Spleen (tissue), 7 donors: ENCODE data around the gene DOCK2.

ENCODE experiments used
- POLR2AphosphoS5 ChIP-seq, 3 donors: sonication (generic); formaldehyde crosslinking; IDR thresholded peaks; one replicate each; pipeline ENCODE4 v1.5.1; 2017; ENCODE audit warnings: antibody characterized with exemption in 3 of 3
- TF ChIP-seq, protein P1 (sequence below), 11 experiments: fragments of 200-600 bp in 7 of 11; fragments of 450-650 bp in 4 of 11; sonication (generic) in 4 of 11; IDR thresholded peaks in 8 of 11; conservative IDR thresholded peaks in 3 of 11; 1 replicate in 7 of 11; 2 replicates in 4 of 11; pipeline versions ENCODE4 v1.4.0 to v1.8.0; 2016 to 2021; ENCODE audit warnings: antibody characterized with exemption in 11 of 11, inconsistent platforms in 4 of 11, mild to moderate bottlenecking in 1 of 11
- donor health status: DM: no; HTN: no; CAD: no; lungs with moderate emphysema.
- donor health status: DM: no; HTN: no; CAD: no.
- donor health status: DM: no; HTN: no; CAD: no.

DNA sequence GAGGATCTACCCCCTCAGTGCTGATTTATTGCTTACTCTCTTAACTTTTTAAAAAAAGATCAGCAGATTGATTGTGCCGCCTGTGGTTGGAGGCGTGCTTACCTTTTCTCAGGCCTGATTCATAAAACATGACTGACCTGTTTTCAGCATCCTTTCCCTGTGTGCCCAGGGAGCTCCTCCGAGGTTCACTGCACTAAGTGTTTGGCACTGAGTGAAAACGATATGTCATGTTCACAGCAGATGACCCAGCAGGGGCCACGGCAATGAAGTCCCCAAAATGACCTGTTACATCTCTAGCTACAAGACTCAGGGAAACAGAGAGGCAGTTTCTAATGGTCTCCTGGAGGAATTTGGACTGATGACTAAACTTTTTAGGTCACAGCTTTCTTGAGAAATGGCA, 273.3 kb downstream of the DOCK2 start:
- TF ChIP-seq, protein P1, sequence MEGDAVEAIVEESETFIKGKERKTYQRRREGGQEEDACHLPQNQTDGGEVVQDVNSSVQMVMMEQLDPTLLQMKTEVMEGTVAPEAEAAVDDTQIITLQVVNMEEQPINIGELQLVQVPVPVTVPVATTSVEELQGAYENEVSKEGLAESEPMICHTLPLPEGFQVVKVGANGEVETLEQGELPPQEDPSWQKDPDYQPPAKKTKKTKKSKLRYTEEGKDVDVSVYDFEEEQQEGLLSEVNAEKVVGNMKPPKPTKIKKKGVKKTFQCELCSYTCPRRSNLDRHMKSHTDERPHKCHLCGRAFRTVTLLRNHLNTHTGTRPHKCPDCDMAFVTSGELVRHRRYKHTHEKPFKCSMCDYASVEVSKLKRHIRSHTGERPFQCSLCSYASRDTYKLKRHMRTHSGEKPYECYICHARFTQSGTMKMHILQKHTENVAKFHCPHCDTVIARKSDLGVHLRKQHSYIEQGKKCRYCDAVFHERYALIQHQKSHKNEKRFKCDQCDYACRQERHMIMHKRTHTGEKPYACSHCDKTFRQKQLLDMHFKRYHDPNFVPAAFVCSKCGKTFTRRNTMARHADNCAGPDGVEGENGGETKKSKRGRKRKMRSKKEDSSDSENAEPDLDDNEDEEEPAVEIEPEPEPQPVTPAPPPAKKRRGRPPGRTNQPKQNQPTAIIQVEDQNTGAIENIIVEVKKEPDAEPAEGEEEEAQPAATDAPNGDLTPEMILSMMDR (IDR thresholded peaks at IDR 0.05 in 8 of 11, conservative IDR thresholded peaks at IDR 0.05 in 3 of 11): no peak
- no peak for TF ChIP-seq POLR2AphosphoS5 (IDR thresholded peaks at IDR 0.05)
